SK-N-SH (cell line): Measurements from ENCODE around the gene SULT1C3.

ENCODE experiments used
- CTCF ChIP-seq: fragments of 200-600 bp; sonication (generic); IDR thresholded peaks from 2 replicates; pipeline ENCODE4 v1.6.1; 2017; ENCODE audit warnings: antibody characterized with exemption, mild to moderate bottlenecking, moderate library complexity
- EZH2phosphoT487 ChIP-seq: fragments of 200-600 bp; sonication (generic); IDR thresholded peaks from 2 replicates; pipeline ENCODE4 v1.6.1; 2017; ENCODE audit warnings: low read depth, mixed run types, mild to moderate bottlenecking, antibody characterized with exemption, moderate library complexity, borderline replicate concordance
- IRF3 ChIP-seq: fragments of 150-350 bp; IDR thresholded peaks from 2 replicates; pipeline ENCODE4 v1.6.1; 2016; ENCODE audit warnings: mild to moderate bottlenecking, low read depth, low read length

- TF ChIP-seq CTCF, result no peak
- TF ChIP-seq EZH2phosphoT487, result no peak
- no peak for TF ChIP-seq IRF3
These were observed 20.1 kb upstream of the SULT1C3 start for GRCh38 chr2:108219688-108220087.
